Lung (tissue), 12 donors: ENCODE measurements around the gene DUSP2. TPM values are rescaled to one million over a fixed set of nuclear protein-coding genes. Genes with fewer than 3 reads are reported as not detected.
"Not testable (repeated sequence)": the region's sequence is repeated elsewhere in the genome, so short reads cannot be mapped to it uniquely, and the experiment has no call there.

Experiments
- ATAC-seq: fragments of 200-7000 bp; cut with Tn5 transposase; one replicate; pipeline ENCODE4 v1.9.1; 2020; ENCODE audit warnings: moderate number of reproducible peaks; ENCODE audit not compliant: insufficient read depth, low FRiP score
- DNase-seq, 3 donors: peaks; one replicate each; pipeline ENCODE4 v3.0.0-alpha.2; 2013 to 2017
- H3K27ac ChIP-seq, 2 donors: one replicate each; pipeline ENCODE4 v1.5.1; 2013; ENCODE audit warnings: mild to moderate bottlenecking in 2 of 2, moderate library complexity in 2 of 2, control low read depth in 1 of 2, inconsistent platforms in 1 of 2, low read depth in 1 of 2, low read length in 1 of 2
- H3K27me3 ChIP-seq, 3 donors: one replicate each; pipeline ENCODE4 v1.5.1; 2013; ENCODE audit warnings: low read length in 2 of 3; ENCODE audit not compliant: control insufficient read depth in 3 of 3, insufficient read depth in 3 of 3
- H3K36me3 ChIP-seq, 4 donors: one replicate each; pipeline ENCODE4 v1.5.1; 2013; ENCODE audit warnings: low read length in 4 of 4, mild to moderate bottlenecking in 1 of 4, moderate library complexity in 1 of 4; ENCODE audit not compliant: control insufficient read depth in 4 of 4, insufficient read depth in 4 of 4
- H3K4me1 ChIP-seq, 5 donors: one replicate each; pipeline ENCODE4 v1.5.1; 2013; ENCODE audit warnings: low read length in 5 of 5, mild to moderate bottlenecking in 2 of 5, moderate library complexity in 1 of 5; ENCODE audit not compliant: control insufficient read depth in 5 of 5, insufficient read depth in 5 of 5
- H3K4me3 ChIP-seq: one replicate; pipeline ENCODE4 v1.5.1; 2013; ENCODE audit warnings: mild to moderate bottlenecking, control low read depth, moderate library complexity
- H3K9ac ChIP-seq, 2 donors: one replicate each; pipeline ENCODE4 v1.5.1; 2013; ENCODE audit warnings: low read length in 2 of 2, control low read depth in 1 of 2; ENCODE audit not compliant: insufficient read depth in 1 of 2
- H3K9me3 ChIP-seq, 4 donors: one replicate each; pipeline ENCODE4 v1.5.1; 2013; ENCODE audit warnings: low read length in 3 of 4, mild to moderate bottlenecking in 1 of 4, moderate library complexity in 1 of 4; ENCODE audit not compliant: control insufficient read depth in 4 of 4, insufficient read depth in 3 of 4
- CTCF ChIP-seq: IDR thresholded peaks from 2 replicates; pipeline ENCODE4 v1.5.1; 2012; ENCODE audit warnings: mild to moderate bottlenecking; ENCODE audit errors: control extremely low read depth, extremely low read depth
- WGBS, 2 donors: extraction: QIAGEN DNeasy Blood & Tissue Kit; methylation state at CpG; one replicate each; pipeline ENCODE4 v1.1.7; 2013; 5-methylcytosine and 5-hydroxymethylcytosine counted together
- polyA plus RNA-seq, 2 donors: library from polyadenylated mRNA; stranded (reverse); fragments of 200-250 nt; gene quantifications; one replicate each; pipeline ENCODE4 v1.2.1, GENCODE V29; 2013
- total RNA-seq, 2 donors: library from RNA; depleted of rRNA in 1 of 2; stranded (reverse); fragments of >200 nt in 1 of 2; gene quantifications; one replicate each; pipeline ENCODE4 v1.2.1, GENCODE V29; 2014 to 2021
- donor health status: control.
- donor health status: control.
- donor health status: Bipolar disorder and iron deficiency.
- donor health status: healthy.
- donor health status: DM: yes; HTN: yes; CAD: no.

The DUSP2 gene
- total and polyA plus RNA-seq, 4 donors: 3.5 to 33.6 (median 5.8) TPM

- peak in 1 of 3 donors; percentile 35 for DNase-seq
- Histone ChIP-seq H3K9me3 (no peaks in the 10 kb centered on the region), H3K4me1 (peaks cover 0 to 17% (median 0%) of the 10 kb centered on the region in 5 donors), H3K9ac (no peak overlapping the region), H3K27ac (no peak overlapping the region), H3K36me3 (no peaks in the 10 kb centered on the region), H3K27me3 (peaks cover 0 to 6% (median 0%) of the 10 kb centered on the region in 3 donors), H3K4me3 (no peak overlapping the region)
- TF ChIP-seq CTCF: no peak
- WGBS, 2 donors: 48 to 63% methylated on average over 5 of the region's 5 CpGs
- ATAC-seq: no peak
These were observed 16.7 kb upstream of the DUSP2 start for GRCh38 chr2:96161898-96162297.

- H3K4me3 ChIP-seq, H3K36me3 ChIP-seq, H3K9ac ChIP-seq, ATAC-seq, H3K9me3 ChIP-seq, H3K27ac ChIP-seq, DNase-seq, H3K27me3 ChIP-seq: not testable (repeated sequence)
- WGBS, 2 donors: 97 to 100% methylated on average over 5 of the region's 5 CpGs
- peaks cover 0 to 17% (median 0%) of the 10 kb centered on the region in 5 donors for H3K4me1 ChIP-seq
These were observed 15.1 kb upstream of the DUSP2 start for GRCh38 chr2:96160366-96160765.

GRCh38 chr2:96159084-96159830 lies 14.0 kb upstream of the DUSP2 start:
- H3K36me3 ChIP-seq: no peaks in the 10 kb centered on the region
- 83 to 90% methylated on average over 17 of the region's 17 CpGs for WGBS, 2 donors
- no peak for ATAC-seq
- H3K9me3 ChIP-seq: no peaks in the 10 kb centered on the region
- H3K27me3 ChIP-seq: peaks cover 0 to 6% (median 0%) of the 10 kb centered on the region in 3 donors
- no peak overlapping the region for H3K27ac ChIP-seq
- H3K4me3 ChIP-seq: no peak overlapping the region
- DNase-seq: no peak
- TF ChIP-seq CTCF: no peak
- peaks cover 0 to 14% (median 0%) of the 10 kb centered on the region in 5 donors for H3K4me1 ChIP-seq
- H3K9ac ChIP-seq: no peak overlapping the region

- ATAC-seq: no peak
- peaks cover 0 to 7% (median 0%) of the 10 kb centered on the region in 5 donors for H3K4me1 ChIP-seq
- peaks cover 0 to 6% (median 0%) of the 10 kb centered on the region in 3 donors for H3K27me3 ChIP-seq
- no peak overlapping the region for H3K27ac ChIP-seq
- no peak for TF ChIP-seq CTCF
- H3K4me3 ChIP-seq: no peak overlapping the region
- 88% methylated on average over 14 of the region's 14 CpGs for WGBS, 2 donors
- H3K9ac ChIP-seq: no peak overlapping the region
- no peaks in the 10 kb centered on the region for H3K36me3 ChIP-seq
- no peaks in the 10 kb centered on the region for H3K9me3 ChIP-seq
- DNase-seq: no peak
These were observed 13.3 kb upstream of the DUSP2 start for GRCh38 chr2:96158554-96158940.
